CD4-positive, alpha-beta T cell treated with Interleukin-4 for 4 hours (primary cell): Measurements from ENCODE around the gene CELF4.

Experiments used
- DNase-seq: peaks from one replicate; pipeline ENCODE4 v3.0.0-alpha.2; 2020

The CELF4 gene

DNA sequence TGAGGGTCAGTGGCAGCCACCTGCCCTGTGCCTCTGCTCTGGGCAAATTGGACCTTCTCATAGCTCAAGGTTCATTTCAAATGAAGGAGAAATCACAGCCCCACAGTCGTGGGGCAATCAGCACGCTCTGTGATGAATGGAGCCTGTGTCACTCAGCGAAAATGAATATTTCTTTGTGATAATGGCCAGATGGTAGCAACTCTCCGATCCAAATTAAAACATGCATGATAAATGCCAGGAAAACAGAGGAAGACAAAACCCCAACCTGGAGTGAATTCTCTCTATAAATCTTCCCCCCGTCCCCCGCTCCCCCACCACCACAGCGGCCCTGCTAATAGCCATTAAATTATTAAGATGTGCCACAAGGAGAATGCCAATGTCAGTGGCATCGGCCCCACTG, 258.4 kb downstream of the CELF4 start:
- no peak for DNase-seq

DNA sequence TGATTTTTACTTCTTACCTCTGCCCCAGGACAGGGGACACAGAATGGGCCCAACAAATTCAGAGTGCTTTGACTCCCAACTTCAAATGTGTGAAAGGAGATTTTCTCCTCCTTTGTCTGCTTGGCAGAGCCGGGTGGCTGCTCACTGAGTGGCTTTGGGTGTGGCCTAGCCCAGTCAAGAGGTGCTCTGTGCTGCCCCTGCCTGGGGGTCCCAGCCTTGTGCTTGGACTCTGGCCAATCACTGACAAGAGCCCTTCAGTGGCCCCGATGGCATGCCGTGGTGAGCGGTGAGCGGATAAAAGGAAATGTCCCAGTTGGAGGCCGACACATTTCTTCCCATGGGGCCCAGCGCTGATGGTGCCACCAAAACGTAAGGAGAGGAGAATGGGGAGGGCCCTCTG, 259.2 kb downstream of the CELF4 start:
- no peak for DNase-seq

DNA sequence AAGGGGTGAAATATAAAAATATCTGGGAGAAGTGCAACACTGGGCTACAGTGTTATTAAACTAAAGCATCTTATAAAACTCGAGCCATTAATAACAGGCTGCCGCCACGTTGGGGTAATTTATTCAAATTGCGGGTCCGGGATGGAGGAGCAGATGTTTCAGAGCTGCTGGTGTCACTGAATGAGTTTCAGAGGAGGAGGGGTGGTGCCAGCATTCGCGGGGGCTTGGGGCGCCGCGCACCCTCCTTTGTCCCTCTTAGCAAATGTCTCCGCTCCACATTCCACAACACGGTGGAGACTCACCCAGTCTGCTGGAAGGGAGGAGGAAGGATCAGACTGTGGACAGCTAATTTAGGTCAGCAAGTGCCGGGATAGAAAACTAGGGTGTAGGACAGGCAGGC, 260.5 kb downstream of the CELF4 start:
- no peak for DNase-seq

DNA sequence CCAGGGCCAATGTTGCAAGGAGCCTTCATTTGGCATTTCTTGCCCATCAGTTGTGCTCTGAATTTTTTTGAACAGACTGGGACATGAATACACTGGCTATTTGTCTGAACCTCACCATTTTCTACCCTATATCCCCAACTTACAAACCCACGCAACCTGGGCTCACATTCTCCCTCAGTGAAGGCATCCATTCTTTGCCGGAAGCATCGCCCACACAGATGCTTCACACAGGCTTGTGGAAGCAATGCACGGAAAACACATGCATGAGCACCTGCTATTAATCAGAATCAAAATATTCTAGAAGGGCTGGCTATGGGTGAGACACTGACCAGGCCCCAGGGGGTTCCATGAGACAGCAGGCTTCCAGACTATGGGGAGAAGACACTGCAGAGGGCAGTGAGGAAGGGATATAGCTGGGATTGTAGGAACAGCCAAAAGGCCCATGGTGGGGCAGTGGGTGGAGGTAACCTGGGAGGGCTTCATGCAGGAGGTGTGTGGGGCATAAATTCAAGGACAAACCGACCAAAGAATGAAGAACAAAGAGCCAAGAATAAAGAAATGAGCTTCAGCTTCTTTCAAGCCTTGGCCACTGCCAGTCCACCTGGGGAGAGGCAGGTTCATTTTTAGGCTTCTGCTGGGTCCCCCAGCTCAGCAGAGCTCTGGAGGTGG, 261.5 kb downstream of the CELF4 start:
- no peak for DNase-seq

DNA sequence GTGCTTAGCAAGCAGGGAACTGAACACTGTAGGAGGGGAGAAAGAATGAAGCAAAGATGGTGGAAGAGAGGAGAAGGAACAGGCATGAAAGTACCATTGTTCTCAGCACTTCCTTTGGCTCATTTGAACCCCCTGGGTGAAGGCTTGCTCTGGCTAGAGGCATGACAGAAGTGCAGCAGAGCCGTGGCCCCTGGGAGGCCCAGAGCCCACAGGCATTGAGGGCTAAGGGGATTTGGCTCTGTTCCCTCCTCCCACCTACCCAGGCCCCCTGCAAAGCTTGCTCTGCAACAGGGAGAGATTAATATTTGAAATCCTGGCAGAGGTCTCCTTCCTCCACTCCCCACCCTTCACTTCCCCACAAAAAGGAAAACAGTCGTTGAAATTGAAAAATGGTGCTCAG, 262.6 kb downstream of the CELF4 start:
- no peak for DNase-seq

DNA sequence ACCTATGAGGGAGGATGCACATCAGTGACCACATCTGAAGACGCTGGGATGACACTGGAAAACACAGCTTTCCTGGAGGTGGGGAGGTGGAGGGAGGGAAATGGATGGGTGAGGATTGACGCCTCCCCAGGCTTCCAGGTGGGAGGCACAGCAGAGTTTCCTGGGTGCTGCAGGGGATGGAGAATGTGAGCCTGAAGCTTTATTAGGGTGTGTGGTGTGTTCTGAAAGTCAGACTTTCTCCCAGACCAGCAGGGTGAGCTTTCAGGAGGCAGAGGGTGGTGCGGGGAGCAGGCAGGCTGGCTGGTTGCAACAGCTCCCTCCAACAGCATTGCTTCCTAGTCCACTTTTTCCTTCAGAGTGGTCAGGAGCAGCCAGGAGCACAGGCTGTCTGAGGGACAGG, 263.1 kb downstream of the CELF4 start:
- DNase-seq = no peak

DNA sequence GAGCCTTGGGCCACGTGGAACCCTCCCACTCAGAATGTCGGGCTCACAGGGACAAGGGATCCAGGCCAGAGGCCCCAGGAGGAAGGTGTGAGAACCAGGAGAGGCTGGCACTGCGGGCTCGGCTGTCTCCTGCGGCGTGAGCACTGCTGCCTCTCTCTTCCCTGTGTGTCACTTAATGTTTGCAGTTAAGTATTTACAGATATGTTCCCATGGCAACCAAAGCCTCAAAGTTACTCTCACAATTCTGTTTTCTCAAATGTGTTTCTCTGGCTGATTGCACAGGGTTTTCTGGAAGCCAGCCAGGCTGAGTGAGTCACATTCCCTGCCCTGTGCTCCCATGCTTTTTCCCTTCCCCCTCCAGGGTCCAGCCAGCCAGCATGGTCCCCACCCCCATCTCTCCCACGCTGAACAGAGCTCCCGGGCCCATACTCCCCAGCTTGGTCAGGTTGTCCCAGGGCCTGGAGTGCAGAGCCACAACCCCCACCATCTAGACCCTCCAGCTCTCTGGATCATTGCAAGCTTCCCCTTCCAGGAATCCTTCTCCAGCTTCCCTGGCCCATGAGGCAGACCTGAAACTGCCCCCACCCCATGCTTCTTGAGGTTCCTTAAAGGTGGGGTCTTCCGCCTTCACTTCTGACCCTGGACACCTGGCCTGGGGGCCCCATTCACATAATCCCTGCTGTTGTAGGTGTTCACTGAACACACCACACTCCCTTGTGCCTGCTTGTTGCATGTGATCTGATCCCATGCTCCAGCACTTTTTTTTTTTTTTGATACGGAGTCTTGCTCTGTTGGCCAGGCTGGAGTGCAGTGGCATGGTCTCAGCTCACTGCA, 265.9 kb downstream of the CELF4 start:
- no peak for DNase-seq

DNA sequence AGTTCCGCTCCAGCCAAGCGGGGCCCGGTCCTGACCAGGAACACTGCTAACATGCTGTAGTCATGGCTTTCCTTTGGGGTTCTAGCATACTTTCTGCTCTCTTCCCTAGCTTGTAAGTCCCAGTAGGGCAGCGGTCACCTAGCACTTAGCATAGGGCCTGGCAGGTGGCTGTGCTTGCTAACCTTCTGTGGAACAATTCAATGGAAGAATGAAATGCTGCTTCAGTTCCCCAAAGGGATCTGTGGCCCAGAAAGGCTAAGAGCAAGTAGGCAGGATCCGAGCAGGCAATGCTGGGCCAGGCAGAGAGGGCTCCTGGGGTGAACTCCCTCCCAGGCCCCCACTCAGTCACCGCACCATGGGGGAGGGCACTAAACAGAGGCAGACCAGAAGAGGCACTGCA, 266.8 kb downstream of the CELF4 start:
- DNase-seq = no peak

DNA sequence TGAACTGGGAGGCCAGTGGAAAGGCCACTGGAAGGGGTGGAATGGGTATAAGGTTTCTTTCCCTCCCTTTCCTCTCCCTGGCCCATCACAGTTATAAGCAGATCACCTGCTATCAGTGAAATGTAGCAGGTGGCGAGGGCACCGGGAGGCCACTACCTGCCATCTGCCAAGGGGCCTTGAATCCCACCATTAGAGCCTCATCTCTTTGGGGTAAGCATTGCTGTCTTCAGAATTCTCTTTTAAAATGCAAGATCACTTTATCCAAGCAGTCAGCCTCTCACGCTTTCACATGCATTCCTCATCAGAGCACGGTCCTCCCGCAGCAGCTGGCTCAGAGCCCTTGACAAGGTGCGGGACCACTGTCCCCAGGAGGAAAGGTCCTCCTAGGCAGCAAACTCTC, 268.5 kb downstream of the CELF4 start:
- no peak for DNase-seq

DNA sequence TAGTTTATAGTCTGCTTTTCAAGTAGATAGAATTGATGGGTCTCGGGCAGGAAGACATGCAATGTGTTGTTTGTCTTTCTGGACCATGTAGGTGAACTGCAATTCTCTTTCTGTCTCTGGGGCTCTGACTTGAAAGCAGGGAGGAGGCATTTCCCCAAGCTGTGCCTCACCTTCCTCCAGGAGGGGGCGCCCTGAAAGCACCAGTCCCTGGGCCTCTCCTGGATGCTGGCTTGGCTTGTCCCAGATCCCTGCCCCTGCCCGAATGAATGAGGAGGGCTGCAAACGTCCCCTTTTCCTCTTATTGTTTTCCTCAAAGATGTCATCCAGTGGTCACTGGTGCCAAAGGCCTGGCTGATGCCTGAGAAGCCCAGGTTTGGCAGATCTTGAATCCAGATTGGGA, 270.6 kb downstream of the CELF4 start:
- DNase-seq = no peak

DNA sequence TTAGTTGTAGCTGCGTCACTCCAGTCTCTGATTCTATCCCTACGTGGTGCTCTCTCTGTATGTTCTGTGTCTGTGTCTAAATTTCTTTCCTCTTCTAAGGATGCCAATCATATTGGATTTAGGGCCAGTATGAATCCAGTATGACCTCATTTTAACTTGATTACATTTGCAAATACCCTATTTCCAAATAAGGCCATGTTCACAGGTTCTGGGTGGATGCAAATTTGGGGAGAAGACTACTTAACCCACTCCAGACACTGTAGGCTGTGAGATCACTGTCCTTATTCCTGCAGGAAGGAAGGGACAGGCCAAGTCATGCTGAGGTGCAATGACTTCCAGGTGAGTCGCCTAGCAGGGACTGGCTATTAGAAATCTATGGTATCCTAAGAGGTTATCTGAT, 272.2 kb downstream of the CELF4 start:
- no peak for DNase-seq

DNA sequence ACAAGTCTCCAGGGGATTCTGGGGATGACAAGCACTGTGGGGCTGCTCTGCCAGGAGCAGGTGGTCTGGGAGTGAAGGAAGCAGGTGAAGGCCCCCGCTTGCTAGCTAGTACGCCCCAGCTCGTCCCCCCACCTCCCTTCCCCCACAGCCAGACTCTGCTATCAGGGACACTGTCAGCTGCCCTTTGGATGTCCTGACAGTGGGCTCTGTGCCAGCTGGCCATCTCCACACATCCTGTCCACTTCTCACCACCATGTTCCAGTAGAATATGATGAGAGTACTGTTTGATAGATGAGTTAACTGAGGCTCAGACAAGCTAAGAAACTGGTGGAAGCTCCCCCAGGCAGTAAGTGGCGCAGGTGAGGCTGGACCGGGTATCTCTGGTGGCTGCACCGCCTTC, 276.2 kb downstream of the CELF4 start:
- no peak for DNase-seq

DNA sequence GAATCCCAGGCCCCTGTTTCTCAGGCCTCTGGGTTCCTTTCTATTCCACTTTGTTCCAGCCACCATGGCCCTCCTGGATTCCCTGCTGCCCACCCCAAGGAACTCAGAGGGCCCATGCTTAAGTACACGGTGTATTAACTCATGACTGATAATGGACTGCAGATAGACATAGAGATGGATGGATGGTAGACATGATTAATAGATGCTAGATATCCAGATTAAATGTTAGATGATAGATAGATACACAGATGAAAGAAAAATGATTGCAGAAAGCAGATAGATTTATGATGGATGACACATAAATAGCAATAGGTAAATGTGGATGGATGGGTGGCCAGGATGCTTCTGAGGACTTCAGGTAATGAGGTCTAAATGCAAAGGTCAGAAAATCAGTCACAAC, 278.0 kb downstream of the CELF4 start:
- DNase-seq = no peak

DNA sequence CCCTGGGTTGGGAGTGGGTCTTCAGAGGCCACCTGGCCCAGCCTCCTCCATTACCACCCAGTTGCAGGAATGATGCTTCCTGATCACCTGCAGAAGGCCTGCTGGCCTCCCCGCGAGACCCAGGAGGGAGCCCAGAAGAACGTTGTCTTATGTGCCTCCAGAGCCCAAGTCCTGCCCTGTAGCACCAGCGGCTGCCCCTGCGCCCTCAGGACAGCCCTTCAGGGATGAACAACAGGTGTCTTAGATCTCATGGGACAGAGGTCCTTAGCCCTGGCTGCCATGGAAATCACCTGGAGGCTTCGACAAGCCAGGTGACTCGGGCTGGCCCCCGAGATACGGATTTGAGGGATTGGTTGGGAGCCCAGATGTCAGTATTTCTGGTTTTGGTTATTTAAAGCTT, 278.8 kb downstream of the CELF4 start:
- DNase-seq = no peak

DNA sequence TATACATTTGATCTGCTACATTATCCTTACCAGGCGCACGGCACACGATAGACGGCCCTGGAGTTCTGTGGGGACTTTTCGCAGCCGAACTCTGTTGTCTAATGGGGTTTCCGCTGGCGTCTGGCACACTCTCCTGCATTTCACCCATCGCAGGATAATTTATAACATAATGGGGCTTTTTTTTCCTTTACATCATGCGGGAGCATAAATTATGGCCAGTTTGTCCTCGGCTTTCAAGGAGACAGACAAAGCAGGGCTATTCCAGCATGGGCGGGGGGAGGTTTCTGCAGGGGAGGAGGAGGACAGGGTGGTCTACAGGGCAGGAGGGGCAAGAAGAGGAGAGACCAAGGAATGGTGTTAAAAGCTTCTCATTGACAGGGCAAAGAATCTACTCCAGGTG, 279.8 kb downstream of the CELF4 start:
- no peak for DNase-seq

DNA sequence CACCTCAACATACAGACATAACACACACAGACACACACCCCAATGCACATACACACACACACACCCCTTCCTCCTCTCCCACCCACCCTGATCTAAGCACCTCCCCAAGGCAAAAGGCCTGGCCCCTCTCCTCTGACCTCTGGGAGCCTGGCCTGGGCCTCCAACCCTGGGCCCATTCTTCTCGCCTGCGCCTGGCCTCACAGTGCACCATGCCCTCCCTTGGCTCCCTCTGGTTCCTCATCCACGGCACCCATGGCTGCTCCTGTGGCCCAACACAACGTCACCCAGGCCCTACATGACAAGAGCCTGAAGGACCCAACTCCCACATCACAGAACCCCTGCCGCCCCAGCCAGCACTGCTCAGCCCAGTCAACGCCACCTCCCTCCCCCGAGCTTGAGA, 281.3 kb downstream of the CELF4 start:
- DNase-seq = no peak

DNA sequence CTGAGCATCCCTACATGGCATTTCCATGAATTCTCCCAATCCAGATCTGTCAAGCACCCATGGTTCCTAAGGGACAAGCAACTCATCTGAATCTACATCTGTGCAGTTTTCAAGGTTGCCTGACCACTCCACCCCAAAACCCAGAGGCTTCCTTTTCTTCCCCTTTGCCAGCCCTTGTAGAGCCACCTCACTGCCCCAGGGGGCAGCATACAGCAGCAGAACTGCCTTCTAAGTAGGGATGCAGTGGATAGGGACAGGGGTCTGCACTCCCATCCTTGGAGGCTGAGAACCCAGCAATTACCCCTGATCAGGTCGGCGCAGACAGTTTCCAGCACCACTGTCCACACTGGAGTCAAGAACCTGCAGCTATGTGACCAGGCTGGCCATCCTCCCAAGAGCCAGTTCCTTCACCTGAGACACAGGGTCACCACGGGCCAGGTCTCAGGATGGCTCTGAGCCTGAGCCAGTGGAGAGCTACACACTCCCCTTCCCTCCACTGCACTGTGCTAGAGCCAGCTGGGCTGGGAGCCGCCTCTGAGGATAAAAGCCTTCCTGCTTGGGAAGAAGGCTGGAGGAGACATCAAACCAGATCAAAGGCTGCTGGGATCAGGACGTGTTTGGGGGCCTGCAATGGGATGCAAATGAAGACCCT, 283.1 kb downstream of the CELF4 start:
- DNase-seq = no peak

DNA sequence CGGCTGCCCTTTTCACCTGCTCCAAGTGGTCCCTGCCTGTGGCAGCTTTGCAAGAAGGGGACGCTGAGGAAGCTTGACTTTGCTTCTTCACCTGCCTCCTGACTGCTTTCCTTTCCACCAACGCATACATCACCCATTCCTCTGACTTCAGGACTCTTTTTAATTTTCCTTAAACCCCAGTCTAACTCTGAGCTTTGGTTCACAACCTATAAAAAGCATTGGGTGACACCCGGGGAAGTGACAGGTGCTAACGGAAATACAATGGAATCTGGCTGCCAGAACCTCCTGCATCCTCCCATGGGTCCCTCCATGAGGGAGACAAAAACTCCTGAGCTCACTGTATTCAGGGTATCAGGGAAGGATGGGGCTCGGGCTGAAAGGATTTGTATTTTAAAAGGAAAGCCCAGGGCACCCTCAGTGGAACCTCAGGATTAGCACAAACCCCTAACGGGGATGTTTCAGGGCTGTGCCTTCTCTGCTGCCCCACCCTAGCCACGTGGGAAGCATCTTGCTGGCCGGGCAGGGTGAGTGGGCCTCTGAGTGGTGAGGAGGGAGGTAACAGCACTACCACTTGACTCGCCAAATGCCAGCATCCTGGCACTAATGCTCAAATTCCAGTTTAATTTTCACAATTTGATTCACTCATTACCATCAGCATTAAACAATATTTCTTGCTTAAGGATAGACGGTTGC, 284.8 kb downstream of the CELF4 start:
- no peak for DNase-seq

DNA sequence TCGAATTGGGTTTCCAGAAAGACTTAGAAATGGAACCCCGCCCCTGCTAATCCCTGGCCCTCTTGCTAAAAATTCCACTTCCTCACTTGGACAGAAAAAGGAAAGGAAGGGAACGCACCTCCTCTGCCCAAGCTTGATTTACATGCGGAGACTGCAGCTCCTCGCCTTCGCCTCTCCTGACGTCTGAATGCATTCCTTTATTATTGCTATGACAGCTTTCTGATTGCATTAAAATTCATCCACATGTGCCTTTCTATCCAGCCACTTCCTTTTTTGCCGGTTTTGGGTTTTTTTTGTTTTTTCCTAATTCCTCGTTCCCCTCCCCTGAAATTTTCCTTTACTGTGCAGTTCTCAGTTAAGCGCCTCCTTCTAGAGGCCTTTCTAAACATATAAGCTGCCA, 287.8 kb downstream of the CELF4 start:
- DNase-seq = no peak

DNA sequence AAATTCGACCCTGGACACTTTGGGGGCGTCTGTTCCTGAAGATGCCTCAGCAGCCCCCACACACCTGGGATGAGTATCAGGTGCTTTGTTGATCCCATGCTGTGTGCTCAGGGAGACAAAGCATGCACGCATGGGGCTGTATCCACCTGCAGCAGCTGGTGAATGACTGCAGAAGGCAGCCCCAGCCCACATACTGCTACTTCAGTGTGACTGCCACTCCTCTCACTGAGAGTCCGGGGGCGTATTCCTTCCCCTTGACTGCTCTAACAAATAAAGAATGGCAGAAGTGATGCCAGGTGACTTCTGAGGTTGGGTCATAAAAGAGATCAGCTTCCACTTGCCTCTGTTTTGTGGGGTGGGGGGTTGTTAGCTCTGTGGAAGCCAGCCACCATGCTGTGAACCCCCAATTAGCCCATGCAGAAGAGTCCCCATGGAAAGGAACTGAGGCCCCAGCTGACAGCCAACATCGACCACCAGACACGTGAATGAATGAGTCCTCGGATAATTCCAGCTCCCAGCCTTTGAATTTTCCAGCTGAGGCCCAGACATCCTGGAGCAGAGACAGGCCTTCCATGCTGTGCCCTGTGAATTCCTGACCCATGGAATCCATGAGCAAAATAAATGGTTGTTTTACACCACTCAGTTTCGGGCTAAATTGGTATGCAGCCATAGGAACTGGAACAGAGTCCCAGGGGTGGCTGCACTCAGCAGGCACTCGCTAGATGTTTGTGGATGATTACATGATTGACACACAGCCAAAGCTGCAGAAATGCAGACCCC, 289.3 kb downstream of the CELF4 start:
- no peak for DNase-seq

DNA sequence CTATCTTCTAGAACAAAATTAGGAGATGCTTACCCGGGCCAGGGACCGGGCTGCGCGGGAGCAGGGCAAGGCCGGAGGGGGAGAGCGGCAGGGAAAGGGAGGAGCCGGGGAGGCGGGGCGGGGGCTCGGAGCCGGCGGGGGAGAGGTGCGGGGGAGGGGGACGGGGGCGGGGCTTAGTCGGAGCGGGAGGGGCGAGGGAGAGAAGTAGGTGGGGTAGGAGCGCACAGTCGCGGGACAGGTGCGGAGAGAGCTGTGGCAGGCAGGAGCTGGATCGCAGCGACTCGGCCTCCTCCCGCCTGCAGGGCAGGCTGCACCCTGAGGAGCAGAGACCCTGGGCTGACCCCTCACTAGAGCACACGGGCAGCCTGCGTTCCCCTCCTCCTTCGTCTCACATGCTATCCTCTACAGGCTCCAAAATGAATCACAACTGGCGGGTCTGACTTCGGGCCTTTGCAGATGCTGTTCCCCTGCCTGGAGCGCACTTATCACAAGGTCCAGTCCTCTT, 290.3 kb downstream of the CELF4 start:
- DNase-seq = no peak
